ENCODE measurements around the gene MEIKIN. TPM values are rescaled to one million over a fixed set of nuclear protein-coding genes. Genes with fewer than 3 reads are reported as not detected.
A peak's percentile ranks its signal among the peaks of the same experiment; 100 is the strongest.

Gene MEIKIN
- total RNA-seq, 2 donors from 2014 or later = not detected

DNA sequence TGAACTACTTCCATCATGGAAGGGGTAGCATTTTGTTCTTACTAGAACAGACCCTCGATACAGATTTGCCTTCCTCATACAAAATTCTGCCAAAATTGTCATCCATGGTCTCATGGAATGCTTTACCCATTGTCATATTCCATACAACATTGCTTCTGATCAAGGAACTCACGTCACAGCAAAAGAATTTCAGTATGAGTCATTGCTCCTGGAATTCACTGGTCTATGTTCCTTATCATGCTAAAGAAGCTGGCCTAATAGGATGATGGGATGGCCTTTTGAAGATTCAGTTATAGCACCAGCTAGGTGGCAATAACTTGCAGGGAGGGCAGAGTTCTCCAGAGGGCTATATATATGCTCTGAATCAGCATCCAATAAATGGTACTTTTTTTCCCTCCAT lies 130.5 kb downstream of the MEIKIN start:
- peaks cover 0 to 7% of the 10 kb centered on the region in 2 donors for H3K4me1 ChIP-seq
- no peak for DNase-seq (ENCODE audit: low spot score)
- no peaks in the 10 kb centered on the region for H3K9me3 ChIP-seq
- H3K4me3 ChIP-seq = no peak overlapping the region
- H3K36me3 ChIP-seq = no peaks in the 10 kb centered on the region
- H3K27me3 ChIP-seq = no peaks in the 10 kb centered on the region
- no peak overlapping the region for H3K27ac ChIP-seq
- TF ChIP-seq, protein P1, sequence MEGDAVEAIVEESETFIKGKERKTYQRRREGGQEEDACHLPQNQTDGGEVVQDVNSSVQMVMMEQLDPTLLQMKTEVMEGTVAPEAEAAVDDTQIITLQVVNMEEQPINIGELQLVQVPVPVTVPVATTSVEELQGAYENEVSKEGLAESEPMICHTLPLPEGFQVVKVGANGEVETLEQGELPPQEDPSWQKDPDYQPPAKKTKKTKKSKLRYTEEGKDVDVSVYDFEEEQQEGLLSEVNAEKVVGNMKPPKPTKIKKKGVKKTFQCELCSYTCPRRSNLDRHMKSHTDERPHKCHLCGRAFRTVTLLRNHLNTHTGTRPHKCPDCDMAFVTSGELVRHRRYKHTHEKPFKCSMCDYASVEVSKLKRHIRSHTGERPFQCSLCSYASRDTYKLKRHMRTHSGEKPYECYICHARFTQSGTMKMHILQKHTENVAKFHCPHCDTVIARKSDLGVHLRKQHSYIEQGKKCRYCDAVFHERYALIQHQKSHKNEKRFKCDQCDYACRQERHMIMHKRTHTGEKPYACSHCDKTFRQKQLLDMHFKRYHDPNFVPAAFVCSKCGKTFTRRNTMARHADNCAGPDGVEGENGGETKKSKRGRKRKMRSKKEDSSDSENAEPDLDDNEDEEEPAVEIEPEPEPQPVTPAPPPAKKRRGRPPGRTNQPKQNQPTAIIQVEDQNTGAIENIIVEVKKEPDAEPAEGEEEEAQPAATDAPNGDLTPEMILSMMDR (IDR thresholded peaks at IDR 0.05) = no peak

DNA sequence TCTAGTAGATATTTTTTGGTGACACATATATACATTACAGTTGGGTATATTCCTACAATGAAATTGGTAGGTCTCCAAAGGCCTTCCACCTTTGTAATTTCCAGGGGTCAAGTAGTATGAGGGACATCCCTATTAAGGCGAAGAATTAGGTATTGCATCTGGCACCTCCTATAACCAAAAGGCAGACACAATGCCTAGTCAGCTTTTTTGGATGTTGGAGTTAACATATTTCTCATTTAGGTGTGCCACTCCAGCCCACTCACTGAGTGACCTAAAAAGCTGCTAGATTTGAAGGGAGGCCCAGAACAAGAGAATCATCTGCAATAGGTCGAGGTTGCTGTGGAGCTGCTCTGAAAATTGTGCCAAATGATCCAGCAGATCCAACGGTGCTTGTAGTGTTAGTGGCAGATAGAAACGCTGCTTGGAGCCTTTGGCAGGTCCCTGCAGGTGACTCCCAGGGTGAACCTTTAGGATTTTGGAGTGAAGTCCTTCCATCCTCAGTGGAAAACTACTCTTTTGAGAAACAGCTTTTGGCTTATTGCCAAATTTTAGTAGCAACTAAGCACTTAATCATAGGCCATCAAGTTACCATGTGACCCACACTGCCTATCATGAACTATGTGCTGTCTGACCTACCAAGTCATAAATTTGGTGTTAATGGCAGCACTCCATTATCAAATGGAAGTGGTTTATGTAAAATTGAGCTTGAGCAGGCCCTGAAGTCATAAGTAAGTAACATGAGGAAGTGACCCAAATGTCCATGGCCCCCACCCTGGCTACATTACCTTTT lies 132.9 kb downstream of the MEIKIN start:
- TF ChIP-seq, protein P1 (IDR thresholded peaks at IDR 0.05) = no peak
- no peak overlapping the region for H3K4me3 ChIP-seq
- H3K27ac ChIP-seq = no peak overlapping the region
- no peak for DNase-seq (ENCODE audit: low spot score)
- H3K36me3 ChIP-seq = no peaks in the 10 kb centered on the region
- no peaks in the 10 kb centered on the region for H3K9me3 ChIP-seq
- no peaks in the 10 kb centered on the region for H3K27me3 ChIP-seq
- peaks cover 0 to 7% of the 10 kb centered on the region in 2 donors for H3K4me1 ChIP-seq

DNA sequence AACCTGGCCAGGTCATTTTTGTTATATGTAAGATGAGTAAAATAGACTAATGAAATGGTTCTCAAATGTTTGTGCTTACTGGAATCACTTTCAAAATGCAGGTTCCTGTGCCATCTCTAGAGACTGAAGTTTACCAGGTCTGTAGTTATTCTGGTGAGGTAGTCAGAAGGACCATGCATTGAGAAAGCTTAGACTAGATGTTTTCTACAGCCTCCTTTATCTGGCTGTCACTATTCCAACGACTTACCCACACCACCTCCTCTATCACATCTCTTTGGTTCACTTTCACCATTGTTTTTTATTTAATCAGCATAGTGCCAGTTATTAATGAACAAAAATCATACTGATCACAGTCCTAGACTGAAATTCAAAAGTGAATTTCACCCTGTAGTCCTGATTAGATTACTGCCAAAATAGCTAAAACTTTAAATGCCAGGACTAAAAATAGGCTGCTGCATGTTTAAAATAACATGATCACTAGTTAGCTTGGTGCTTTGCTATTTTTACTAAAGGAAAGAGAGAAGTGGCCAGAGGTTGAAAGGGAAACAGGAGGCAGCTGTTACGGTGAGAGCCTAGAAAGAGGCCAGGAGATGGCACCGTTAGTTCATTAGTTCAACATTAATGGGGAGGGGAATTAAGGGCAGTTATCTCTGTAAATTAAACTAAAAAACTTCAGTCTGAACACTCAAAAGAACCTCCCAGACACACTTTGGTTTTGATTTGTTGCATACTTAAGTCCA lies 134.8 kb downstream of the MEIKIN start:
- no peaks in the 10 kb centered on the region for H3K9me3 ChIP-seq

DNA sequence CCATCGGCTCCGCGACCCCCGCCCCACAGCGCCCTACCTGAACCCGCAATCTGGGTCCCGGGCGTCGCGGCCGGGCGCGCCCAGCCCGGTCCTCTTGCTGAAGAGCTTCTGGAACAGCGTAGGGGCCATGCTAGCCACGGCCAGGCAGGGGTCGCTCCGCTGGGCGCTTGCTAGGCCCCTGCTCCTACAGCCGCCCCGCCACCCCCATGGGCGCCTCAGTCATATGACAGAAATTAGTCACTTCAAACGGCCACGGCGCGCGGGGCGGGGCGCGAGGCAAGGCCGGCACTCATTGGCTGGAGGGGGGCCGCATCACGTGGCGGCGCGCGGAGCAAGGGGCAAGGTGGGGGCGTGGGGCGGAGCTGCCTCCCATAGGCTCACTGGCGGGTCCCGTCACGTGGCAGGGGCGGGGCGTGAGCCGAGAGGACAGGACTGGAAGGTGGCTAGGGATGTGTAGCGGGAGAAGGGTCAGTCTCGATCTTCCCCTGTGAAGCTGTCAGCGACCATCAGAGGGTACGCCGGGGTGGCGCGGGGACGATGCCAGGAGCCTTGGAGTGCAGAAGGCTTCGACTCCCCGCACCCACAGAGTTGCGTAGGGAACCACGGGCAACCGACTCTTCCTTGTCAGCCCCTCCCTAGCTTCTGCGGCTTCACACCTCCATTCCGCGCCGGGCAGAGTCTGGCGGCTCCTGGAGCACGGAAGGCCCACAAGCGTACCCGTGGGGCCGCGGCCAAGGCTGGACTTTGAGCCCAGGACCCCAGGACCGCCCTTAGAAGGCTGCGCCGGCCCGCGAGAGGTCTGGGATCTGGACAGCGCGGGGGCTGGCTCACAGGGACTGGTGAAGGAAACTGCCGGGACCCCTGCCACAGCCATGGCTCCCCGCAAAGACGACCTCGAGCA lies 148.4 kb downstream of the MEIKIN start, which contains the start of gene FNIP1:
Gene FNIP1 (minus strand): TSS at position 225 of the 901 bp plus-strand sequence. CDS start 96 bp downstream, at position 129.
- no peaks in the 10 kb centered on the region for H3K9me3 ChIP-seq
- H3K36me3 ChIP-seq = no peaks in the 10 kb centered on the region
- peak within 1 kb of the TSS; percentile 96 to 100 for H3K4me3 ChIP-seq
- peaks cover 0 to 18% of the 10 kb centered on the region in 2 donors for H3K4me1 ChIP-seq
- DNase-seq (ENCODE audit: low spot score) = peak; percentile 100
- peak within 1 kb of the TSS; percentile 100 for H3K27ac ChIP-seq
- TF ChIP-seq, protein P1 (IDR thresholded peaks at IDR 0.05) = no peak
- H3K27me3 ChIP-seq = no peaks in the 10 kb centered on the region

More for the DNA sequence above, 134.8 kb downstream of the MEIKIN start:
- Histone ChIP-seq H3K4me1 (peaks cover 0 to 7% of the 10 kb centered on the region in 2 donors), H3K27ac (peak overlapping the region; percentile 28 to 43), H3K4me3 (no peak overlapping the region), H3K27me3 (no peaks in the 10 kb centered on the region), H3K36me3 (no peaks in the 10 kb centered on the region)
- TF ChIP-seq, protein P1 (IDR thresholded peaks at IDR 0.05) = peak in 1 of 2 donors; percentile 45
- no peak for DNase-seq (ENCODE audit: low spot score)
